Measurements from ENCODE around the gene TESK2.
"Not testable (repeated sequence)": the region's sequence is repeated elsewhere in the genome, so short reads cannot be mapped to it uniquely, and the experiment has no call there.

The TESK2 gene

DNA sequence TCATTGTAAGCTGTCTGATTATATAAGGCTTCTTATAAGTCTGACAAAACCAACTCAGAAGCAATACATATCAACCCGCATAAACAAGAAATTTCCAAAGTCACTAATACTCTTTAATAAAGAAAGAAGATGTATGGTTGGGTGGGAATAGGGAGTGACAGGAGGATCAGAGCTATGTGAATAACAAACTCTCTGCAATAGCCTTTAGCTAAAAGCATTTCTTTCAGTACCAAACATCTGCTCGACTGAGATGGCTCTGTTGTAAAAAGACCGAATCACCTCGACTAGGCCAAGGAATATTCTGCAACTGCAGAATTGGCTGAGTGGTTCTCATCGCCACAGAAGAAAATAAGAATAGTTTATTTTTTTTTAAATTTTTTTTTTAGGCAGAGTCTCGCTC is 111.4 kb downstream of the TESK2 start:
- DNase-seq (ENCODE audit: low read depth in 2 of 2, low spot score in 1 of 2) = no peak

DNA sequence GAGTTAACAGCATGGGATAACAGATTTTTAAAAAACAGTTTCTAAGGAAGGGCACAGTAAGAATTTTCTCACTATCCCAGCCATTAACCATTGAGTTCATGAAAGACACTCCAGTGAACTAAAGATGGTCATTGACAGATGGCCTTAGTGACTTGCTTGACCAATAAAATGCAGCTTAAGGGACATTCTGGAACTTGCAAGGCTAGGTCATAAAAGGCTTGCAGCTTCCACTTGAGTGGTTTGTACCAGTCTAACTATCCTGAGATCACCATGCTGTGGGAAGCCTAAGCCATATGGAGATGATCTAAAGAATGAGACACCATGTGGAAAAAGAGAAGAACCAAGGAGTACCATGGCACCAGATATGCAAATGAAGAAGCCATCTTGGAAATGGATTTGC is 112.8 kb downstream of the TESK2 start:
- no peak for DNase-seq (ENCODE audit: low read depth in 2 of 2, low spot score in 1 of 2)

DNA sequence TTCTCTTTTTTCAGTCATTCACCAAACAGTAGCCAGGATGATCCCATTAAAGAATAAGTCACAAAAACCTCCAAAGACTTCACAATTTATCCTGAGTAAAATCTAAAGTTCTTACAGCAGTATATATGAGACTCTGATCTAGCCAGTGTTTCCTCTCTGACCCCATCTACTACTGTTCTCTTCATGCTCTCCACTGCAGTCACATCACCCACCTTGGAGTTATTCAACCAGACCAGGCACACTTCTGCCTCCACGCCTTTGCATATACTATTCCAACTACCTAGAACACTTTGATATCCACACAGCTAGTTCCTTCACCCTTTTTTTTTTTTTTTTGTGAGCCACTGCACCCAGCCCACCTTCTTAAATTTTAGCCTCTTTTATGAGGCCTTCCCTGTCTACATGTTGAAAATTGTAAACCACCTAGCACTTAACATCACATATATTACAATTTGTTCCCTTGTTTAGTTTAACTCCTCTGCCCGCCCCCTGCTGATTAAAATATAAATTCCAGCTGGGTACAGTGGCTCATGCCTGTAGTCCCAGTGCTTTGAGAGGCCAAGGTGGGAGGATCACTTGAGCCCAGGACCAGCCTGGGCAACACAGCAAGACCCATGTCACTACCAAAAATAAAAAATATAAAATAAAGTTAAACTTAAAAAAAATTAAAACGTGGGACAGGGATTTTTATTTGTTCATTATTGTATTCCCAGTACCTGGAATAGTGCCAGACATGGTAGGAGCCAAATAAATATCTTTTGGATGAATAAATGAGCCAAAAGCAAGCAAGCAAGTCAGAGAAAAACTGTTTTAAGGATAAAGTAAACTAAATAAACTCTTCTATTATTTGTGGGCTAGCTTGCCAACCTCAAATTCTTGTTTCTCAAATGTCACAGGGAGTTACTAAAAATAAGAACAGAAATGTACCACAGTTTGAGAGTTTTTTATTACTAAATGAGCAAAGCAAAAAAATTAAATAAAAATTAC is 115.6 kb downstream of the TESK2 start:
- DNase-seq (ENCODE audit: low read depth in 2 of 2, low spot score in 1 of 2) = no peak

DNA sequence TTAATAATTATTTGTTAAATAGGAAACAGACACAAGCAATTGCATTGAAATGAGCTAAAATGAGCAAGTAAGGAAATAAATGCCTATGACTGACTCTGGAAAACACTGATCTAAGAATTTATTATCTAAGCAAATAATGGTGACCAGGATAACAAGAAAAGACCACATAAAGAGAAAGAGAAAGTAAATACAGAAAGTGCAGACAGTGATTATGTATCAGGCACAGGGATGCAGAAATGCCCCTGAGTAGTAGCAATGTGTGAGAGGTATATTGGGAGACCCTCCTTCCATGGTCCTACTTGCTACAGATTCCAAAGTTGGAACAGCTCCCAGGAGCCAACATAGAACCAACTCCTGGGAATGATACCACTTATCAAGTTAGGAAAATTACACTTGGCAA is 117.4 kb downstream of the TESK2 start:
- DNase-seq (ENCODE audit: low read depth in 2 of 2, low spot score in 1 of 2) = no peak

DNA sequence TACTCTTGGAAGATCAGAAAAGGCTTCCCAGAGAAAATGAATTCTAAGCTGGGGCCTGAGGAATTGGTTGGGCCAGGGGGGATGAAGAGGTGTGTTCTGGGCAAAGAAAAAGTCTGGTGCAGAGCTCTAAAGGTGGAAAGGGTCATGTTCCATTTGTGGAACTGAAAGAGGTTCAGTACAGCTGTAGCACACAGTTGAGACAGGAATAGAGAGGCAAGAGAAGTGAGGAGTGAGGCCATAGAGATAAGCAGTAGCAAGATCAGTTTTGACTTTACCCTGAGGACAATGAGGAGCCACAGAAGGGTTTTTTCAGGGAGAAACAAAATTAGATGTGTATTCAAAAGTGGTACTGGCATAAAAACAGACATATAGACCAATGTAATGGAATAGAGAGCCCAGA is 120.4 kb downstream of the TESK2 start:
- DNase-seq (ENCODE audit: low read depth in 2 of 2, low spot score in 1 of 2) = no peak

DNA sequence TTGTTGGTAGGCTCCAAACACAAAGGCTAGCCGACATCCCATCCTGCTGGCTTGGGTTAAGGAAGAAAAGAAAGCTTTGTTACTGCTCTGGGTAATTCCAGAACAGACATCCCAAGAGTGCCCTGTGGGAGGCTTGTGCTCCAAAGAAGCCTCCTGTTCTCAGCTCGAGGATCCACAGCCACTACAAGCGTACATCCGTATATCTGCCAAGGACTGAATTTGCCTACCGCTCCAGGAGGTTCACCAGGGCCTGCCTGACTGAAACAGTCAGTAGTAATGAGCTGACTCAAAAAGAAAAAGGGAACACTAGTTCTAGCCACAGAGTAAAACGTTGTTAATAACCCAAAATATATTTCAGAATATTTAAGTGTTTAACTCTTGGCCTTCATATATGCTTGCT is 125.9 kb downstream of the TESK2 start:
- no peak for DNase-seq (ENCODE audit: low read depth in 2 of 2, low spot score in 1 of 2)

DNA sequence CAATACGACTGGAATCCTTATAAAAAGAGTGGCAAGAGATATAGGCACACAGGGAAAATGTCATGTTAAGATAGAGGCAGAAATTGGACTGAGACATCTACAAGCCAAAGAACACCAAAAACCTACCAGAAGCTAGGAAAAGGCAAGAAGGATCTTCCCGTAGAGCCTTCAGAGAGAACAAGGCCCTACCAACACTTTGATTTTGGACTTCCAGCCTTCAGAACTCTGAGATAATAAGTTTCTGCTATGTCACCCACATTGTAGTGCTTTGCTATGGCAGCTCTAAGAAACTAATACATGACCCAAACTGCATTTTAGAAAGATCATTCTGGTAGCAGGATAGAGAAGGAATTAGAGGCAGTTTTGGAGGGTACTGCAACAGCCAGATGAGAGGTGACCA is 126.7 kb downstream of the TESK2 start:
- DNase-seq (ENCODE audit: low read depth in 2 of 2, low spot score in 1 of 2) = no peak

DNA sequence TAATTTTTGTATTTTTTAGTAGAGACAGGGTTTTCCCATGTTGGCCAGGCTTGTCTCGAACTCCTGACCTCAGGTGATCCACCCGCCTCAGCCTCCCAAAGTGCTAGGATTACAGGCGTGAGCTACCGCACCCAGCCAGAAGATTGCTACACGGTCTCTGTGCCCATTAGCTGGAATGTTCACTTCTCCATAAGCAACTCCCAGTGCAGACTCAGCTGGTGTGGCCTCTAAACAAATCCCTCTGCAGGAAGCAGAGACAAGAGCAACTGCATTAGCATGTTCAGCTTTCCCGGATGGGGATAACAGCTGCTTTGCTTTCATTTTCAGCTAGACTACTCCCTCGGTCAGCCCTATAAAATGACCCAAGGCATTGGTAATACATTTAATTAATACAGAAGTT is 130.0 kb downstream of the TESK2 start:
- not testable (repeated sequence) for DNase-seq (ENCODE audit: low read depth in 2 of 2, low spot score in 1 of 2)

DNA sequence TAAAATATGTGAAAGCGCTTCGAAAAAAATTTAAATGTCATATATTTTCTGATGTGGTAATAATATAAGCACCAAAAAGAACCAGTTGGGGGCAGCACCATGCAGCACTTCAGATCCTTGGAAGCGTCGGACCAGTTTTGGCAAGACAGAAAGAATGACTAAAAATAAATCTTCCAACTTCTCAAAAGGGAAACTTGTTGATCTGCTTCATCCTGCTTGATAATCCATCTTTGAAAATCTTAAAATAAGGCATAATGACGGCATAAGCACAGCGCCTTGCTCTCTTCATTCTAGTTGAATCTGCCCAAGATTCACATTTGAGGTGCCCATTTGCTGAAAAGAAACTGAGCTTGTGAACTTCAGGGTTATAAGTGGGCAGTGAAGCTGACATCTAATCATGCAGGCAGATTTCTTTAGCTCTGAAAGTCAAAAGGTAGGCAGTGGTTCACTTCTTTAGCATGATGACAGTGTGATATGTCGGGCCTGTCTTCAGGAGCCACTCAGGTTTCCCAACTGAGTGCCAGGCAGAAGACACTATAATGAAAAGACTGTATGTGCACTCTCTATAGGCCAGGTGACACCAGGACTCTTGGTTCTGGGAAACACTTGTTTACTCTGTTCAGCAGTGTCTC is 131.0 kb downstream of the TESK2 start:
- DNase-seq (ENCODE audit: low read depth in 2 of 2, low spot score in 1 of 2) = peak in 1 of 2 donors; percentile 15

DNA sequence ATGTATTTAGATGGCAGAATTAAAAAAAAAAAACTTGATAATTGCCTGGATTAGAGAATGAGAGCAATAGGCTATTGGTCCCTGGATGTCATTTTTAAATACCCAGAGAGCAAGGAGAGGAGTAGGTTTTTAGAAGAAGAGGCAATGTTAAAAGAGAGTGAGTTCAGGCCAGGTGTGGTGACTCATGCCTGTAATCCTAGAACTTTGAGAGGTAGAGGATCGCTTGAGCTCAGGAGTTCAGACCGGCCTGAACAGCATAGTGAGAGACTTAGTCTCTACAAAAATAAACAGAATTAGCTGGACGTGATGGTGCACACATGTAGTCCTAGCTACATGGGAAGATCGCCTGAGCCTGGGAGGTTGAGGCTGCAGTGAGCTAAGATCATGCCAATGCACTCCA is 134.8 kb downstream of the TESK2 start:
- no peak for DNase-seq (ENCODE audit: low read depth in 2 of 2, low spot score in 1 of 2)

DNA sequence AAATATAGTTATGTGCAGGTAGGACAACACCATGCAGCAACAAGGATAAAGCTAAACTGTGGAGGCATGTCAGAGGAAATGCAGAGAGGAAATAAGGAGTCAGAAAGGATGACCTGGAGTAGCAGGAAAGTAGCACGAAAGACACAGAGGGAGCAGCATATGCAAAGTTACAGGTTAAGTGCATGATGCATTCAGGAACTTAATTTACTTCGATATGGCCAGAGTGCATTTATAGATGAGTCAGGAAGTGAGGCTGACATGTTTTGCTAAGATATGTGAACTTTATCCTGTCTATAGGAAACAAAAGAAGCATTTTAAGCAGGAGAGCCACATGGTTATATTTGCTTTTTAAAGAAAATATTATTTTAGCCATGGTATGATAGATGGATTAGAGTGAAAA is 135.3 kb downstream of the TESK2 start:
- DNase-seq (ENCODE audit: low read depth in 2 of 2, low spot score in 1 of 2) = no peak

DNA sequence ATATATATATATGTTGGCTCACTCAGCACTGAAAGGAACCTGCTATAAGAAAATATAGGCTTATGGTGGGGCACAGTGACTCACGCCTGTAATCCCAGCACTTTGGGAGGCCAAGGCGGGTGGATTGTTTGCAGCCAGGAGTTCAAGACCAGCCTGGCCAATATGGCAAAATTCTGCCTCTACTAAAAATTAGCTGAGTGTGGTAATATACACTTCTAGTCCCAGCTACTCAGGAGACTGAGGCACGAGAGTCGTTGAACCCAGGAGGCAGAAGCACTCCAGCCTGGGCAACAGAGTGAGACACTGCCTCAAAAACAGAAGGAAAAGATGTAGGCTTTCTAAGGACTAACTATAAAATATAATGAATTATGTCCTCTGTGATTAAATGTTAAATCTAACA is 136.1 kb downstream of the TESK2 start:
- no peak for DNase-seq (ENCODE audit: low read depth in 2 of 2, low spot score in 1 of 2)

DNA sequence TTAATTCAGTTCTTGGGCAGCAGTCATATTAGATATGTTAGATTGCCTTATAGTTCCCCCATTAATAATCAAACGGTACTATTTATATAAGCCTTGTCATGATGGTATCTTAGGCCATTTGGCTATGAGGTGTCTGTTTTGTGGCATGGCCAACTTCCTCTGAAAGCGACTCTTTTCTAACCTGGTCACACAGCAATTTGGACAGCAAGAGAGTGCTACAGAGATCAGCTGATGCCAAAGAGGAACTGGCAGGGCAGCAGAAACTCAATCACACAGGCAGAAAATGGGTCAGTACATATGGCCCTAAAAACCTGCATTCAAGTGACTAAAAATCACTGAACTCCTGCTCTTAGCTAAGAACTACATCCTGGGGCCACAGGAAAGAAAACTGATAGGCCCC is 137.3 kb downstream of the TESK2 start:
- no peak for DNase-seq (ENCODE audit: low read depth in 2 of 2, low spot score in 1 of 2)

DNA sequence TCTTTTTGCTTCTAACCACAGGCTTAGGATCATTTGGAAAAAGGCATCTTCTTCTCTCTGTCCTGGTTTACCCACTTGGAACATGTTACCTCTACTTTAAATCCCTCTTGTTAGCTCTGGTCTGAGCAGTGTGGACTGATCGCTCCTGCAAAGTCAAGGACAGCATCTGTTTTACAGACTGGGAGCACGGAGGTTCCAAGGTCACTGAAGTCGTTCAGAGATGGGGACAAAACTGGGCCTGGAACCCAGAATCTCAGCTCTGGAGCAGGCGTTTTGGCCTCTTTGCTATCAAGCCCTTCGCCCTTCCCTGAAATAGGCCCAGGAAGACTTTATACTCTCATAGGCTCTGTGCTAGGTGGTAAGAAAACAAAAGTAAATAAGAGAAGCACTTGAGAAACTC is 139.5 kb downstream of the TESK2 start:
- no peak for DNase-seq (ENCODE audit: low read depth in 2 of 2, low spot score in 1 of 2)

DNA sequence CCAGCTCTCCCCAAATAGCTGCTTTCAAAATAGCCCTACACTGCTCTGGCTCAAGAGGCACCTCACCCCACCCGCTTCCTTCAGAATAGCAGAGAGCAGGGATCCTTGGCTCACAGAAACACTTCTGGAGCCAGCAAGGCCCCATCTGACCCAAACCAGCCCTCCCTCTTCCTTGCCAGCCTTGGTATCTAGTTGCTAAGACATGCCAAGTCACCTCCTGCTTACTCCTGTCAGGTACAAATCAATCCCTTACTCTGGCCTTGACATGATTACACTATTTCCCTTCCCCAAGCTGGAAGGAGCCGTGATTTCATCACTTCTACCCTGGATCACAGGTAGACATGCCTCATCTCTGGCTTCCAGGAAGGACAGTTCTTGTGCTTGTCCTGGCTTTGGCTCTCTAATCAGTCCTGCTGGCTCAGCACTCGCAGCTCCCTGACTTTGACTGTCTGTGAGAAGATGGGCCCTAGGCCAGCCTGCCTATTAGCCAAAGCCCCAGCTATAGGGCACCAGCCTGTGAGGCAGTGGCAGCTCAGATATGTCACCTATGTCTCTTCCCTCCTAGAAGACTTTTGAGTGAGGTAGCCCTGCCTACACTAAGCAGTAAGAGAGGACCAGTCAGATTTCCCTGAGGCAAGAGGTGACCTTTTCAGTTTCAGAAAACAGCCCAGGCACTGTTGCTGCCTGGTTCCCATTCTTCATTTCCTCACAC is 141.8 kb downstream of the TESK2 start:
- DNase-seq (ENCODE audit: low read depth in 2 of 2, low spot score in 1 of 2) = no peak

DNA sequence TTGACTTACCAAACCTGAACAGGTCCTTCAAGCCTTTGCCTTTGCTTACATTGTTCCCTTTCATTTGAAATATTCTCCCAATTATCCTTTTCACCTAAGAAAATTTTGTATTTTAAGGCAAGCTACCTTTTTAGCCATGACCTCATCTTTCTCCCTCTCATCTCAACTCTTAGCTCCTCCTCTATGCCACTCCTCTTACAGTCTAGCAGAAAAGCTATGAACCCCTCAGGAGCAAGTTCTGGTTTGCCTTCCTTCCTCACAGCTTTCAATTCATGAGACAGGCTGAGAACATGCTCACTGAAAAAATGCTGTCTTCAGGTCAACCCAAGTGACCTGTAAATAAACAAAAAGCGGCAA is 142.4 kb downstream of the TESK2 start:
- no peak for DNase-seq (ENCODE audit: low read depth in 2 of 2, low spot score in 1 of 2)

DNA sequence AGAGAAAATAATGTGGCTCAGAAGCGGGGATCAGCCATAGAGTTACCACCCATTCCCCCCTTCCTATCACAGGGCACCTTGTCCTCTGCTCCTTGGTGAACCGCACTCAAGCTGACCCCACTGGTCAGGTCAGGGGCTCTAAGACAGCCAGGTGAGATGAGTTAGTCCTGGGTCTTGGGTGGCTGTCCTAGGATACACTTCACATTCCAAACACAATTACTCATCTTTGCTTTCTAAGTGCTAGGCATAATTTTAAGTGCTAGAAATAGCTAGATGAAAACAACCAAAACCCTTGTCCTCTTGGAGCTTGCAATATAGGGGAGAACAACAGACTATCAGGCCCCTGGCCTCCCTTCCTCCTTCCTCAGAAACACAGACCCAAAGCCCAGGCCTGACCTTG is 142.9 kb downstream of the TESK2 start:
- no peak for DNase-seq (ENCODE audit: low read depth in 2 of 2, low spot score in 1 of 2)

DNA sequence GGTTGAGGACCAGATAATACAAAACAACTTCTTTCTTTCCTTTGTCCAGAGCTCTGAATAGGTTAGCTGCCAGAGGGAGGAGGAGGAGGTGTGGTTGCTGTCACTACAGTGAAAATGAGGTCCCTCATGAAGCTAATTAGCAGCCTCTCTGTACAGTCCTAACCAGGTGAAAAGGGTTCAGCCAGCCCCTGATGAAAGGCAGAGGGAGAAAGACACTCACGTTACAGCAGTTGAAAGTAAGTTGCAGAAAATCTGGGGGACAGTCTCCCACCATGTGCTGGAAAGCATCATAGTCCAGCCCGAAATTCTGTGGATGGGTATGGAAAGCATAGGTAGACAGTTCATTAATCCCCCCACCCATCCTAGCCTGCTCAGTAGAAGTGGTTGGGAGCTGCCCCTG is 144.5 kb downstream of the TESK2 start:
- DNase-seq (ENCODE audit: low read depth in 2 of 2, low spot score in 1 of 2) = no peak

DNA sequence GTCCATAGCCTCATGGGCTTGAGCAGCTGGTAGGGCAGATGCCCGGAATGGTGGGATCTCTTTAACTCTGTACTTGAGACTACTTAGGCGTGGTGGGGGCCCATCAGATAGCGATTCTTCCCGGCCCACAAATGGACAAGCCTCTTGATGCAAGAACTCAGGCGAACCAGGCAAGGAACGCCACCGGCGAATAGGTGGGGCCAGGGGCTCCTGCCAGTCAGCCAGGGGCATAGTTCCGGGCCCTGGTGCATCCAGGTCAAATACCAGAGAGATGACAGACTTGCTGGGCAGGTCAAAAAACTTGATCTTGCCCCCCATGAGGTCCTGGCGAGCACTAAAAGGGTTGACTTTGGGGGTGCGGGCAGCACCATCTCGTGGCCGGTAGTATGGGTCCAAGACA is 145.9 kb downstream of the TESK2 start:
- DNase-seq (ENCODE audit: low read depth in 2 of 2, low spot score in 1 of 2) = no peak

DNA sequence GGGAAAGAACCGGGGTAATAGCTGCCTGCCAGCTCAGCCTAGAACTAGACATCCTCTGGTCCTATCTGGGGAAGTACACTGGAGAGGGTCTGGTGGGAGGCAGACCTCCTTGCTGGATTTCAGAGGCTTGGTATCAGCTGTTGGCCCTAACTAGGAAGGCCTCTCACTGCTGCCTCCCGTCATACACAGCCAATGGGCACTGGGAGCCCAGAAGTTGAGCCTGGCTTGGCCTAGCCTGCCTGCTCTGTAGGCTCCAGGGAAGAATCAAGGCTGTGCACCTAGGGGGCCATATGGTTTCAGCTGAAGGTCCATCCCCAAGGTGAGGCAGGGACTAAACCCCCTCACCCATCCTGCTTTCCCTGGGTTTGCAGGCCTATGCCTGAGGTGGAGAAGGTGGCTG is 146.5 kb downstream of the TESK2 start:
- no peak for DNase-seq (ENCODE audit: low read depth in 2 of 2, low spot score in 1 of 2)

DNA sequence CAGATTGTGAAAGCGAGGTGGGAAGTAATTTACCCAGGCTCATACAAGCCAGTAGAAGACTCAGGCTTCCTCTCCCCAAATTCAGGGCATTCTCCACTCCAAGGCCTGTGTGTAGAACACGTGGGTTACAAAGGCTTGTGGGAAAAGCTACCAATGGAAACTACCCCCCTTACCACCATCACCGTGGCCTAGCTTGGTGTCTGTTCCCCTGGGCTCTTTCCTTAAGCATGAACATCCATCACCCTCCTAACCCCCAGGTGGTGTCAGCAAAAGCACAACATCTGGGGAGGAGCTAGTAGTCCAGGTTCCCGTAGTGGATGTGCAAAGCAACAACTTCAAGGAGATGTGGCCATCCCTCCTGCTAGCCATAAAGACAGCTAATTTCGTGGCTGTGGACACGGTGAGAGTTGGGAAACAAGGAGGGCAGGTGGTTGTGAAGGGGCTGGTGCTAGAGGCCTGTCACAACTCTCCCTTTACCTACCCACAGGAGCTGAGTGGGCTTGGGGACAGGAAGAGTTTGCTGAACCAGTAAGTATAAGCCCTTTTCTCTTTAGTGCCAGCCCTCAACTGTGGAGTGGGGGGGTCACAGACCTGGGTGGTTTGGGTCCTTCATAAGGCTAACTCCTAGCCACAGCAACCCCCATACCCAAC is 150.0 kb downstream of the TESK2 start:
- no peak for DNase-seq (ENCODE audit: low read depth in 2 of 2, low spot score in 1 of 2)
